Lower leg skin (tissue), 4 donors: ENCODE measurements around the gene MINDY4. TPM values are rescaled to one million over a fixed set of nuclear protein-coding genes. Genes with fewer than 3 reads are reported as not detected.
A peak's percentile ranks its signal among the peaks of the same experiment; 100 is the strongest.

ENCODE experiments used
- DNase-seq, 2 donors: peaks; one replicate each; pipeline ENCODE4 v3.0.0-alpha.2; 2019; ENCODE audit warnings: low spot score in 2 of 2
- H3K4me3 ChIP-seq: fragments of 200-600 bp; sonication (generic); 2 replicates; pipeline ENCODE4 v1.5.1; 2017; ENCODE audit warnings: mild to moderate bottlenecking, low read depth; ENCODE audit not compliant: poor library complexity, severe bottlenecking
- POLR2A ChIP-seq, 2 donors: fragments of 450-650 bp; IDR thresholded peaks; one replicate each; pipeline ENCODE4 v1.6.1; 2016 to 2017; ENCODE audit warnings: antibody characterized with exemption in 2 of 2, mild to moderate bottlenecking in 1 of 2, moderate library complexity in 1 of 2
- WGBS, 2 donors: methylation state at CpG; one replicate each; pipeline ENCODE4 v1.1.5; 2018; 5-methylcytosine and 5-hydroxymethylcytosine counted together
- intact Hi-C: fragments of 100-400 bp; cut with DNase I; formaldehyde crosslinking; loops from one replicate; pipeline ENCODE4 v1.15.0; 2023; ENCODE audit warnings: low total_unique reads
- total RNA-seq, 4 donors: library from RNA; depleted of rRNA; stranded (reverse); fragments of >200 nt; gene quantifications; one replicate each; pipeline ENCODE4 v1.1.0, GENCODE V29; 2016
- TF ChIP-seq, protein P1 (sequence below), 3 donors: fragments of 450-650 bp; IDR thresholded peaks; one replicate each; pipeline ENCODE4 v1.5.1; 2016; ENCODE audit warnings: antibody characterized with exemption in 3 of 3, mild to moderate bottlenecking in 3 of 3, moderate library complexity in 2 of 3

The MINDY4 gene
- total RNA-seq, 4 donors from 2014 or later, result 4.0 to 4.7 (median 4.4) TPM

DNA sequence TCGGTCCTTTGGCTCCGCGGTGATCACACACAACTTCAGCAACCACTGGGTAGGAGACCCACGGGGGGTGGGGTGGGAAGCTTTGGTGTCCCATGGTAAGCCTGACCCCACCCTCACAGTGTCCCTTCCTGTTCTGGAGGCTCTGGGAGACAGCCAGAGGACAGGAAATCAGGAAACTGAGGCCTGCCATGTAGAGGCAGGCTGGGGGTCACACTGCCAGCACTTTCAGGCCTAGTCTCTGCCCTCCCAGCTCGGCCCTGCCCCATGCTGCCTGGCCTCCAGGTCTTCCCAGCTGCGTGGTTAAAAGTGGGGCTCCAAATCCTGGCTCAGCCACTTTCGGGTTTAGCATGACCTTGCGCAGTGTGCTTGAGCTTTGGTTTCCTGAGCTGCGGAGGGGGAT, 151.4 kb downstream of the MINDY4 start:
- peak in 1 of 2 donors; percentile 74 for DNase-seq
- WGBS, 2 donors, result 91 to 93% methylated on average over 7 to 9 of the region's 9 CpGs
- intact Hi-C loops, result no loop called here
- no peak overlapping the region for H3K4me3 ChIP-seq
- TF ChIP-seq, protein P1, sequence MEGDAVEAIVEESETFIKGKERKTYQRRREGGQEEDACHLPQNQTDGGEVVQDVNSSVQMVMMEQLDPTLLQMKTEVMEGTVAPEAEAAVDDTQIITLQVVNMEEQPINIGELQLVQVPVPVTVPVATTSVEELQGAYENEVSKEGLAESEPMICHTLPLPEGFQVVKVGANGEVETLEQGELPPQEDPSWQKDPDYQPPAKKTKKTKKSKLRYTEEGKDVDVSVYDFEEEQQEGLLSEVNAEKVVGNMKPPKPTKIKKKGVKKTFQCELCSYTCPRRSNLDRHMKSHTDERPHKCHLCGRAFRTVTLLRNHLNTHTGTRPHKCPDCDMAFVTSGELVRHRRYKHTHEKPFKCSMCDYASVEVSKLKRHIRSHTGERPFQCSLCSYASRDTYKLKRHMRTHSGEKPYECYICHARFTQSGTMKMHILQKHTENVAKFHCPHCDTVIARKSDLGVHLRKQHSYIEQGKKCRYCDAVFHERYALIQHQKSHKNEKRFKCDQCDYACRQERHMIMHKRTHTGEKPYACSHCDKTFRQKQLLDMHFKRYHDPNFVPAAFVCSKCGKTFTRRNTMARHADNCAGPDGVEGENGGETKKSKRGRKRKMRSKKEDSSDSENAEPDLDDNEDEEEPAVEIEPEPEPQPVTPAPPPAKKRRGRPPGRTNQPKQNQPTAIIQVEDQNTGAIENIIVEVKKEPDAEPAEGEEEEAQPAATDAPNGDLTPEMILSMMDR (IDR thresholded peaks at IDR 0.05), result no peak
- TF ChIP-seq POLR2A (IDR thresholded peaks at IDR 0.05), result no peak

DNA sequence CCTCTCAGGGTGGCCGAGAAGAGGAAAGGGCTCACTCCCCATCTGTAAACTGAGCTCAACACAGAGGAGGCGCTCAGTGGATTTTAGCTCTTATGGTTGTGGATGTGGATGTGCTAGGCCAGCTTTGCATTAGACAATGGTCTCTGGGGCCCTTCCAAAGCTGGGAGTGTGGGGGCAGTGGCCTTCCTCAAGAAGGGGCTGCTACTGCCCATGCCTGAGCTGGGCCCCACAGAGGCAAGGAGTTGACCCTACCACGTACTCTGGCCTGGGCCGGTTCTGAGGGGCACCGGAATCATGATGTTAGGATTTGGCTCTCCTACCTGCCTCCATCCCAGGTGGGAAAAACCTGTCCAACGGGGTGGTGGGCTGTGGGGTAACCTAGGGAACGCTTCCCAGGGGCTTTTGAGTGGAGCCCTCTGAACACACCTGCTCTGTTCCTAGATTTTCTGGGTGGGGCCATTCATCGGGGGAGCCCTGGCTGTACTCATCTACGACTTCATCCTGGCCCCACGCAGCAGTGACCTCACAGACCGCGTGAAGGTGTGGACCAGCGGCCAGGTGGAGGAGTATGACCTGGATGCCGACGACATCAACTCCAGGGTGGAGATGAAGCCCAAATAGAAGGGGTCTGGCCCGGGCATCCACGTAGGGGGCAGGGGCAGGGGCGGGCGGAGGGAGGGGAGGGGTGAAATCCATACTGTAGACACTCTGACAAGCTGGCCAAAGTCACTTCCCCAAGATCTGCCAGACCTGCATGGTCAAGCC, 152.0 kb downstream of the MINDY4 start:
- TF ChIP-seq POLR2A (IDR thresholded peaks at IDR 0.05), result no peak
- TF ChIP-seq, protein P1 (IDR thresholded peaks at IDR 0.05), result no peak
- H3K4me3 ChIP-seq, result no peak overlapping the region
- DNase-seq, result peak; percentile 11 to 79
- intact Hi-C loops, result no loop called here
- WGBS, 2 donors, result 92 to 93% methylated on average over 19 of the region's 19 CpGs

DNA sequence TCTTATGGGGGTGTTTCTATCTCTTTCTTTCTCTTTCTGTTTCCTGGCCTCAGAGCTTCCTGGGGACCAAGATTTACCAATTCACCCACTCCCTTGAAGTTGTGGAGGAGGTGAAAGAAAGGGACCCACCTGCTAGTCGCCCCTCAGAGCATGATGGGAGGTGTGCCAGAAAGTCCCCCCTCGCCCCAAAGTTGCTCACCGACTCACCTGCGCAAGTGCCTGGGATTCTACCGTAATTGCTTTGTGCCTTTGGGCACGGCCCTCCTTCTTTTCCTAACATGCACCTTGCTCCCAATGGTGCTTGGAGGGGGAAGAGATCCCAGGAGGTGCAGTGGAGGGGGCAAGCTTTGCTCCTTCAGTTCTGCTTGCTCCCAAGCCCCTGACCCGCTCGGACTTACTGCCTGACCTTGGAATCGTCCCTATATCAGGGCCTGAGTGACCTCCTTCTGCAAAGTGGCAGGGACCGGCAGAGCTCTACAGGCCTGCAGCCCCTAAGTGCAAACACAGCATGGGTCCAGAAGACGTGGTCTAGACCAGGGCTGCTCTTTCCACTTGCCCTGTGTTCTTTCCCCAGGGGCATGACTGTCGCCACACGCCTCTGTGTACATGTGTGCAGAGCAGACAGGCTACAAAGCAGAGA, 152.7 kb downstream of the MINDY4 start:
- DNase-seq, result peak in 1 of 2 donors; percentile 79
- no peak overlapping the region for H3K4me3 ChIP-seq
- intact Hi-C loops, result no loop called here
- no peak for TF ChIP-seq POLR2A (IDR thresholded peaks at IDR 0.05)
- TF ChIP-seq, protein P1 (IDR thresholded peaks at IDR 0.05), result no peak
- WGBS, 2 donors, result 89% methylated on average over 13 of the region's 13 CpGs

DNA sequence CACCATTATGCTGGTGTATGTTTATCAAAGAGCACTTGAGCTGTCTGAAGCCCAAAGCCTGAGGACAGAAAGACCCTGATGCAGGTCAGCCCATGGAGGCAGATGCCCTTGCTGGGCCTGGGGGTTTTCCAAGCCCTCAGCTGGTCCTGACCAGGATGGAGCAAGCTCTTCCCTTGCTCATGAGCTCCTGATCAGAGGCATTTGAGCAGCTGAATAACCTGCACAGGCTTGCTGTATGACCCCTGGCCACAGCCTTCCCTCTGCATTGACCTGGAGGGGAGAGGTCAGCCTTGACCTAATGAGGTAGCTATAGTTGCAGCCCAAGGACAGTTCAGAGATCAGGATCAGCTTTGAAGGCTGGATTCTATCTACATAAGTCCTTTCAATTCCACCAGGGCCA, 153.4 kb downstream of the MINDY4 start:
- TF ChIP-seq, protein P1 (IDR thresholded peaks at IDR 0.05), result no peak
- TF ChIP-seq POLR2A (IDR thresholded peaks at IDR 0.05), result no peak
- no peak overlapping the region for H3K4me3 ChIP-seq
- intact Hi-C loops, result no loop called here
- DNase-seq, result no peak

DNA sequence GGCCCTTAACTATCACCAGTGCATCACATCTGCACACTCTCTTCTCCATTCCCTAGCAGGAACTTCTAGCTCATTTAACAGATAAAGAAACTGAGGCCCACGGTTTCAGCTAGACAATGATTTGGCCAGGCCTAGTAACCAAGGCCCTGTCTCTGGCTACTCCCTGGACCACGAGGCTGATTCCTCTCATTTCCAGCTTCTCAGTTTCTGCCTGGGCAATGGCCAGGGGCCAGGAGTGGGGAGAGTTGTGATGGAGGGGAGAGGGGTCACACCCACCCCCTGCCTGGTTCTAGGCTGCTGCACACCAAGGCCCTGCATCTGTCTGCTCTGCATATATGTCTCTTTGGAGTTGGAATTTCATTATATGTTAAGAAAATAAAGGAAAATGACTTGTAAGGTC, 153.9 kb downstream of the MINDY4 start:
- no peak for TF ChIP-seq POLR2A (IDR thresholded peaks at IDR 0.05)
- TF ChIP-seq, protein P1 (IDR thresholded peaks at IDR 0.05), result no peak
- H3K4me3 ChIP-seq, result no peak overlapping the region
- DNase-seq, result no peak
- 71 to 79% methylated on average over 2 of the region's 2 CpGs for WGBS, 2 donors
- intact Hi-C loops, result no loop called here
